HG03439 (cell line): ENCODE data around the gene CAMKK2.
"Not testable (repeated sequence)": the region's sequence is repeated elsewhere in the genome, so short reads cannot be mapped to it uniquely, and the experiment has no call there.

Source experiments
- ATAC-seq: cut with Tn5 transposase; IDR thresholded peaks from one replicate; pipeline ENCODE4 v1.9.1; 2021; ENCODE audit warnings: mild to moderate bottlenecking, moderate library complexity; ENCODE audit not compliant: unreplicated experiment

The CAMKK2 gene

DNA sequence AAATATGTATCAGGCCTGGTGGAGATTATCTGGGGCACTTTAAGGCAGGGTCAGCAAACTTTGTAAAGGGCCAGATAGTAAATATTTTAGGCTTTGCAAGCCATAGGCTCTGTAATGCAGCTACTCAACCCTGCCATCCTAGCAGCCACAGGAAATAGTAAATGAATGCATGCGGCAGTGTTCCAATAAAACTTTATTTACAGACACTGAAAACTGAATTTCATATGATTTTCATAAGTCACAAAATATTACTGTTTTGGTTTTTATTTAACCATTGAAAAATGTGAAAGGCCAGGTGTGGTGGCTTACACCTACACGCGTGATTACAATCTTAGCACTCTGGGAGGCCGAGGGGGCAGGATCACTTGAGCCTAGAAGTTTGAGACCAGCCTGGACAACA is 3.2 kb upstream of the CAMKK2 start:
- ATAC-seq = no peak

DNA sequence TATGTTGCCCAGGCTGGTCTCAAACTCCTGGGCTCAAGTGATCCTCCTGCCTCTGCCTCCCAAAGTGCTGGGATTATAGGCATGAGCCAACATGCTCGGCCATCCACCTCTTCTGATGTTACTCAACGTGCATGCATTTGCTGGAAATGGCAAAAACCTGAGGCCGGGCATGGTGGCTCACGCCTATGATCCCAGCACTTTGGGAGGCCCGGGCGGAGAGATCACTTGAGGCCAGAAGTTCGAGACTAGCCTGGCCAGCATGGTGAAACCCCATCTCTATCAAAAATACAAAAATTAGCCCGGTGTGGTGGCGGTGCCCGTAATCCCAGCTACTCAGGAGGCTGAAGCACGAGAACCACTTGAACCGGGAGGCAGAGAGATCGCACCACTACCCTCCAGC is 1.9 kb upstream of the CAMKK2 start:
- ATAC-seq = not testable (repeated sequence)

DNA sequence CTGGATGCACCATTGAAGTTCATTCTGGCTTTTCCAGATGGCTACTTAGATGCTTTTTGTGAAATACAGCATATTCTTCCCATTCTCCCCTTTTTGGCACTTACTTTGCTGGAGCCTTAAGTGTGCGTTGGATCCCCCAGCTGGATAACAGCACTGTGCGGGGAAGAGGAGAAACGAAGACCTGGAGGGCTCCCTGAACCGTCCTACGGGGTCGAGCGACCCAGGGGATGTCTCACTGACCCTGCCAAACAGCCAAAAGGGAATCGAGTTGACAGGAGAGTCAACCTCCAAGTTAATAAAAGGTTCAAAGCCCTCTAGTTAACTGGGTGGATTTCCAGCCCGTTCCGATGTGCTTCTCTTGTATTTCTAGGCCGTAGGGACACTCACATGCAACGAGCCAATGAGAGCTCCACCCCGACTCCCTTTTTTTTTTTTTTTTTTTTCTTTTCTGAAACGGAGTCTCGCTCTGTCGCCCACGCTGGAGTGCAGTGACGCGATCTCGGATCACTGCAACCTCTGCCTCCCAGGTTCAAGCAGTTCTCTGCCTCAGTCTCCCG is 1.0 kb upstream of the CAMKK2 start:
- peak; percentile 10 for ATAC-seq

DNA sequence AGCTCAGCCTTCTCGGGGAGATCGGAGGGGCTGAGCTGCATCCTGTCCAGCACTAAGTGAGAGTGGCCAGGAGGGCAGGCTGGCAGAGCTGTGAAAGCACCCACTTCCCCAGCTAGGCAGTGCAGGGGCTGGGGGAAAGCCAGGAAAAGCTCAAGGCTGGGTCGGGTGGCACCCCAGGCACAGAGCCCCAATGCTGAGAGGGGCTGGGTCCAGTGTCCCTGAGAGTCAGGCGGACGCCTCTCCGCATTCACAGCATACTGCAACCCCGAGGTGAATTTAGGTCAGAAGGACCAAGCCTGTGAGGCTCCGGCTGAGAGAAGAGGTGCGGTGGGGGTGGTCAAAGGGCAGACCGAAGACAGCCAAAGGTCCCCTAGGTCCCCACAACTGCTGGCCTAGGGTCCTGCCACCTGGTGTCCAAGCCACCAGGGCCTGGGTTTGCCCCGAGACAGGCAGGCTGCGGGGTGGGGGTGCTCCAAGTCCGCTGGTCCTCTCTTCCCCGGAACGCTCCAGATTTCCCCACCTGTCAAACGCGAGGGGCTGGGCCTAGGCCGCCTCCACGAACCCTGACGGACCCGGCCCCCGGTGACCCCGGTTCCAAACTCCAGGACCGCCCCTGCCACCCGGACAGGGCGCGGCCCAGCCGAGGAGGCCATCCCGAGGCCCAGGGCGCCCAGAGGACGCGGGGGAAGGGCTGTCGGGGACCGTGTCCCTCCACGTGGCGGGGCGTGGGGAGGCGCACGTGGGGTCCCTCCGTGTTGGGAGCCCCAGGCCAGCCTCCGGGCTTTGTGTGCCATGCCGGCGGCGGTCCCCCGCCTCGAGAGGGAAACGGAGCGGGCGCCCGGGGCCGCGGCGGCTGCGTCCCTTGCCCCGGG is 527 bp downstream of the CAMKK2 start:
- peak; percentile 23 for ATAC-seq

DNA sequence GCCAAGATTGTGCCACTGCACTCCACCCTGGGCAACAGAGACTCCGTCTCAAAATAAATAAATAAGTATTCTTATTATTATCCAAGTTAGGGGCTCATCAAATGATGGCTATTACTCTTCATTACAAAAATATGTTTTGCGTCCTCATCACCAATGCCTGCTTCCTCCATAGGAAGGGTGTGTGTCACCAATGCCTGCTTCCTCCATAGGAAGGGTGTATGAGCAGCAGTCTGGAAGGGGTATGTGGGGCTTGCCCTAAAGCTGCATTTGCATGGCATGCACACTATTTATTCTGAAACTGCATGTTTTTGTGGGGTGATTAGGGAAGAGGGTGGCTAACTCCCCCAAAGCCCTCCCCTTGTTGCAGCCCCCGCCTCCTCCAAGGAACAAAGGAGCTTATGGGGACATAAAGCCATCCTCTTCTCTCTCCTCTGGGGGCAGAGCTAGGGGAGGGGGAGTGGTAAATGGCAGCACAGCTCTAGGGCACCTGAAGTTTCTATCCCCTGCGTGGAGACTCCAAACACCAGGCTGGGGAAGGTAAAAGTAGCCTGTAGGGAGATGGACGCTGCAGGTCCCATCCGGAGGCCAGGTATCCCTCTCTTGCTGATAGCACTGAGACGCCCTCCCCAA is 1.3 kb downstream of the CAMKK2 start:
- ATAC-seq = no peak

DNA sequence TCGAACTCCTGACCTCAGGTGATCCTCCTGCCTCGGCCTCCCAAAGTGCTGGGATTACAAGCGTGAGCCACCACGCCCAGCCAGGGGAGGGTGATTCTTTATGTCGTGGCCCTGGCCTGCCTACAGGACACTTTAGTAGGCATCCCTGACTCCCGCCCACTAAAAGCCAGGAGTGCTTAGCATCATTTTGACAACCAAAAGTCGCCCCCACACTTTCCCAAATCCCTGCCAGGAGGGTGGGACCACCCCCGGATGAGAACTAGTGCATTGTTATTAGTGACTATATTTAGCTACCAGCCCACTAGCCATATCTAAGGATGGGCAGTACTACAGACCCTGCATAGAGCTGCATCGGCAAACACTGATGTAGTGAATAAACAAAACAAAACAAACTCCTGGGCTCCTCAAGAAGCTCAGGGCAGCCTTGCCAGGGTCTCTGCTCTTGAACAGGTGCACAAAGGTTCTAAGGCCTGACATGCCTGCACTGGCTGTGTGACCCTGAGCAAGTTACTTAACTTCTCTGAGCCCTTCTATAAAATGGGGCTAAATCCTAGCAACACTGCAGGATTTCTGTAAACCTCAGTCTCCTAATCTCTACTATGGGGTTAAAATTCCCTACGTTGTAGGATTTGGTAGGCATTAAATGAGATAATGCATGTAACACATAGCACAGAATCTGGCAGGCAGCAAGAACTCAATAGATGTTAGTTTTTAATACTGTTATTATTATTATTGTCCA is 2.2 kb downstream of the CAMKK2 start:
- no peak for ATAC-seq

DNA sequence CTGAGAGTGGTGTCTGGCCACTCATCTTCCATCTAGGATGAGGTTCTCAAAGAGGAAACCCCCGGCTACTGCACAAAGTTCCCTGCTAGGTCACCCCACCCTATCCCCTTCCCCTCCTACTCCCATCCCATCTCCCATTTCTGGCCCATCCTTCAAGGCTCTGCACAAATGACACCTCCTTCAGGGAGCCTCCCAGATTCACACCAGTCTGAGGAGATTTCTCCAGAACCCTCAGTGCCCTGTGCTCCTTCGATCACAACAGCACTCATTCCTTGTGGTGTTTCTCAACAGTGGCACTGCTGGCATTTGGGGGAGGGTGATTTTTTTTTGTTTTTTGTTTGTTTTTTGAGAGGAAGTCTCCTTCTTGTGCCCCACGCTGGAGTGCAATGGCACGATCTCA is 2.9 kb downstream of the CAMKK2 start:
- ATAC-seq = no peak

DNA sequence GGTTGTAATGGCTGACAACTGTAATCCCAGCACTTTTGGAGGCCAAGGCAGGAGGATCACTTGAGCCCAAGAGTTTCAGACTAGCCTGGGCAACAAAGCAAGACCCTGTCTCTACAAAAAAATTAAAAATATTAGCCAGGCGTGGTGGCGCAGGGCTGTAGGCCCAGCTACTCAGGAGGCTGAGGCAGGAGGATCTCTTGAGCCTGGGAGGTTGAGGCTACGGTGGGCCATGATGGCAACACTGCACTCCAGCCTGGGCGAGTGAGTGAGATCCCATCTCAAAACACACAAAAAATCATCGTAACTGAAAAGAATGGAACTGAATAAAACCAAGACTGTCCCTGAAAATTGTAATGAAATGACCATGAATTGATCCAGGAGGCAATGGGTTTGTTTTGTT is 6.1 kb downstream of the CAMKK2 start:
- ATAC-seq = no peak

DNA sequence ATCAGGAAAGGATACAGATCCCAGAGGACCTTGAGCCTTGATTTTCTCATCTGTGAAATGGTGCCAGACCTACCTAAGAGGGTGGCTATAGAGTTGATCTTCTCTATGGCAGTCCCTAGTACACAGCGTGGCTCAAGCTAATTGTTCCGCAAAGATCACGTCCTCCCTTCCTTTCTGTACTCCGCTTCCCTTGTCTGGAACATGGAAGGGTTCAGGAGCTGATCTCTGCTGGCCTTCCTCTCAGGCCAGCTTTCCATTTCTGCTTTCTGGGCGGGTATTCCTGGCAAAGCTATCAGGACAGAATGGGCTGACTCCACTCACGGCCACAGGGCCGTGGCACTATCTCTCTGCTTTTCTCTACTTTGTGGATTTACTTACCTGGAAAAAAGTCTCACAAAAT is 6.5 kb downstream of the CAMKK2 start:
- ATAC-seq = no peak

DNA sequence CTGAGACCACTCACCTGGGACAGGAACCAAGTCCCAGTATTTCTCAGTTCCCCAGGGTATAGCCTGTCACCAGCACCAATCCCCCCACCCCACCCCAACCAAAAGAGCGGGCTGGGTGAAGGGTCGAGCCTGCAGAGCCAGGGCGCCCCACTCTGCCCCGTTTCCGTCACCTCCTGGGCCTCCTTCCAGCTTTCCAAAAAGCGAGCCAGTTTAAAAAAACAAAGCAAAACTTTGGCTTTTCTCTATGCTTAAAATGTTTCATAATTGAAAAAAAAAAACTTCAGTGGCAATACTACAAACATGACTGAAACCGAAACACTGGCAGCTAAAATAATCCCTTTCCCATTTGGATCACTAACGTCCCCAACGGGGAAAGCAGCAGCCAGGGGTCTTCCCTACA is 7.5 kb downstream of the CAMKK2 start:
- no peak for ATAC-seq

DNA sequence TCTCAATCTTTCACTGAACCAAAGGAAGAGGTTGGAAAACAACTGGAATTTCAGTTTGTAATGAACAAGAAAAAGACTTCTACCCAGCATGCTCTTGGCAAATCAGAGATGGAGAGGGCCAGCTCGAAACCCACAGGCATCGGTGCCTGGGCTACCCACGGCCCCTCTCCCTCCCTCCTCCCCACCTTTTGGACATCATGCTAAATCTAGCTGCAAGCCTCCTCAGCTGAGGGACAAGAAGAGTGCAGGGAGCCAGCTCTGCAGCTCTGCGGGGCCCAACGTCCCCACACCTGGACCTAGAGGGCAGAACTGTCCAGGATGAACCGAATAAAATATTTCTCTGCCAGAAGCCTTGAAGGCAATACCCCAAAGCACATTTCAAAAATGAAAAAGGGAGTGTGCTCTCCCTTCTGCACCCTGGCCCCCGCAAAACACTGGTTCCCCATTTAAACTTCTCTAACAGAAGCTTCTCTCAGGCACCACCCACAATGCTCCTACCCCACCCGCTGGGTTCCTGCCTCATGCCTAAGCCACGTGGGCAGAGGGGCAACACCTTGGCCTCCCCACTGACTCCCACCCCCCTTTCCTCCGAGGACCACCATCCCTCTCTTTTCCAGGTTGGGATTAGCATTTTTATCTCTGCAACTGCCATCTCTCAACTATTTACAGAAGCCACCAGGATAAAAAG is 8.2 kb downstream of the CAMKK2 start:
- no peak for ATAC-seq

DNA sequence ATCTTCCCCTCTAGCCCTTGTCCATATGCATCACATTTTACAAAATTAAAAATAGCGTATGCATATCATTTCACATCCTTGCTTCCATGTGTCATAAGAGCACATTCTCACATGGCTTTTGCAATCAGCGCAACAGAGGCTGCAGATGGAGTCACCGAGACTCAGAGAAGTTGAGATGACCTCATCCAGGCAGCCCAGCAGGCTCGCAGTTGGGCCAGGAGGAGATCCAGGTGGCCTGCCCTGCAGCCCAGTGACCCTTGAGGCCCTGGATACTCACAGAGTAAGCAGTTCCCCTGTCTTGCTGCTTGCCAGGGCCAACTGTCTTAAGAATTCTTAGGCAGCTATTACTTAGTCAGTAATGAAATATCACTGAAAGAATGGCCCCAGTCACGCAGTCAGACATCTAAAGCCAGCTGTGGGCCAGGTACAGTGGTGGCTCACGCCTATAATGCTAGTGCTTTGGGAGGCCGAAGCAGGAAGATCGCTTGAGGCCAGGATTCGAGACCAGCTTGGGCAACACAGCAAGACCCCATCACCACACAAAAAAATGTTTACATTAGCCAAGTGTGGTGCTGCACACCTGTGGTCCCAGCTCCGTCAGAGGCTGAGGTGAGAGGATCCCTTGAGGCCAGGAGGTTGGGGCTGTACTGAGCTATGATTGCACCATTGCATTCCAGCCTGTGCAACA is 9.1 kb downstream of the CAMKK2 start:
- ATAC-seq = no peak

DNA sequence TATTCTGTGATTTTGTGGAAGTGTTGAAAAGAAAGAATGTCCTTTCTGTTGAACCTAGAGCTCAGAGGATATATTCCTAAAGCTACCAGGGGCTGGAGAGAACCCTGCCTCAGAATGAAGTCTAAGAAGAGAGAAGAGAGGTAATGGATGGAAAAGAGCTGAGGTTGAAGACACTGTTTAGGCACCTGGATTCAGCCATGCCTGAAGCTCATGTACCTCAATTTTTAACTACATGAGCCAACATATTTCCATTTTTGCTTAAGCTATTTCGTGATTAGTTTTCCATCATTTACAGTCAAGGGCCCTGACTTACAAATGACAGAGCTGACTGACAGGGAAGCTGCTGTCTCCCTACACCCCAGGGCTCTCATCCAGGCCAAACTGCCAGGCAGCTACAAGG is 10.7 kb downstream of the CAMKK2 start:
- ATAC-seq = no peak

DNA sequence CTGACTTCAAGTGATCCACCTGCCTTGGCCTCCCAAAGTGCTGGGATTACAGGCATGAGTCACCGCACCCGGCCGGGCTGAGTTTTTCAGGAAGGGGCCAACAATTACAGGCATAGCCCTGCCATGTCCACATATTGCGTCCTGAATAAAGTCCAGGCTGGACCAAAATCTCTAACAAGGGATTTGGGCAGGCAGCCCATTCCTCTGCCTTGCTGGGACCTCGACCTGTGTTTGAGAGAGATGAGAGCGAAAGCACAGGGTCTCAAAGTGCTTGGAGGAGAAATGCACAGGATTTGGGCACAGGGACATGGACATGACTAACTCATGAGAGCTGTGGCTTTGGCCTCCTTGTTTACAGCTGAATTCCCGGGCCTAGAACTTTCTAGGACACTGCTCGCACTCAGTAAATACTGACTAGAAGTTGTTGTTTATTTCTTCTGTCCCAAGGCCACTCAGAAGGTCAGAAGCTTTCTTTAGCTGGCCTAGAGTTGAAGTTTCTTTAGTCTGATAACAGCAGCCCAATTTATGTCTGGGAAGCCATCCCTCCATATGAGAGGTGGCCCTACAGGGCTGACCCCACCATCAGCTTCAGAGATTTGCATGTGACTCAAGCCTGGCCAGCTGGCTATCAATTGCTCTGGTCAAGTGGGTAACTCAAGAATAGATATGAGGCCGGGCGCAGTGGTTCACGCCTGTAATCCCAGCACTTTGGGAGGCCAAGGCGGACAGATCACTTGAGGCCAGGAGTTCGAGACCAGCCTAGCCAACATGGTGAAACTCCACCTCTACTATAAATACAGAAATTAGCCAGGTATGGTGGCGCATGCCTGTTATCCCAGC is 11.7 kb downstream of the CAMKK2 start:
- ATAC-seq = no peak

DNA sequence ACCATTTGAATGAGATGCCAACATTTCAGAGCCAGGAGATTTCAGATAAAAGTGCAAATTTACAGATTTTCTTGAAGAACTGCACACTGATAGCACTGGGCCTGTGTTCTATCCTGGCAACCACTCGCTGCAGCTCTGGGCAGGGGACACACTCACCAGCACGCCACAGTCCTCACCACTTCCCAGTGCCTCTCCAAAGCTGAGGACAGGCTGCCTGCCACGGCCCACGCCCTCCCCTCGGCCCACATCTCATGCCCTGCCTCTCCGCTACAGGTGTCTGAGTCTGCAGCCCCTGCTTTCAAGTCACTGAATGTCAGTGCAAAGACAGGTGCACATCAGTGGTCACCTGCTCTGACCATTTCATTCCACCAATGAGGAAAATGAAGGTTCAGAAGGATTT is 12.7 kb downstream of the CAMKK2 start:
- no peak for ATAC-seq

DNA sequence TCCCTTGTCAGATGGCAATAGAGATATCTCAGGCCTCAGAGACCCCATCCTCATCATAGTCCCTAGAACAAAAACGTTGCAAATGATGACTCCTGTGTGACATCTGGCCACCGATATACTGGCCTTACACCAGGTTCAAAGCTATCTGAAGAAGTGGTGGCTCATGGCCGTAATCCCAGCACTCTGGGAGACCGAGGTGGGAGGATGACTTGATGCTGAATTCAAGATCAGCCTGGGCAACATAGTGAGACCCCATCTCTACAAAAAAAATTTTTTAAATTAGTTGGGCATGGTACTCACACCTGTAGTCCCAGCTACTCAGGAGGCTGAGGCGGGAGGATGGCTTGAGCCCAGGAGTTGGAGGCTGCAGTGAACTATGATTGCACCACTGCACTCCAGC is 13.1 kb downstream of the CAMKK2 start:
- no peak for ATAC-seq

DNA sequence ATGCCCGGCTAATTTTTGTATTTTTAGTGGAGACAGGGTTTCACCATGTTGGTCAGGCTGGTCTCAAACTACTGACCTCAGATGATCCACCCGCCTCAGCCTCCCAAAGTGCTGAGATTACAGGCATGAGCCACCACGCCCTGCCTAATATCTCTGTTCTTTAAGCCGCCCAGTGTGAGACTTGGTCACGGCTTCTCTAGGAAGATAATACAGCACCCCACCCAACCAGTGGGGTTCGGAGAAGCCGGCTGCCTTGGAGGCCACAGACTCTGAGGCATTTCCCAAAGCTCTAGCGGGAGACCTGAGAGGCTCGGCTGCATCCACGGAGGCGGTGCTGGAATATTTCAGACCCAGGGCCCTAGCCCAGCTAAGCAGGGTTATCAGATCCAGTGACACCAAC is 13.6 kb downstream of the CAMKK2 start:
- not testable (repeated sequence) for ATAC-seq

DNA sequence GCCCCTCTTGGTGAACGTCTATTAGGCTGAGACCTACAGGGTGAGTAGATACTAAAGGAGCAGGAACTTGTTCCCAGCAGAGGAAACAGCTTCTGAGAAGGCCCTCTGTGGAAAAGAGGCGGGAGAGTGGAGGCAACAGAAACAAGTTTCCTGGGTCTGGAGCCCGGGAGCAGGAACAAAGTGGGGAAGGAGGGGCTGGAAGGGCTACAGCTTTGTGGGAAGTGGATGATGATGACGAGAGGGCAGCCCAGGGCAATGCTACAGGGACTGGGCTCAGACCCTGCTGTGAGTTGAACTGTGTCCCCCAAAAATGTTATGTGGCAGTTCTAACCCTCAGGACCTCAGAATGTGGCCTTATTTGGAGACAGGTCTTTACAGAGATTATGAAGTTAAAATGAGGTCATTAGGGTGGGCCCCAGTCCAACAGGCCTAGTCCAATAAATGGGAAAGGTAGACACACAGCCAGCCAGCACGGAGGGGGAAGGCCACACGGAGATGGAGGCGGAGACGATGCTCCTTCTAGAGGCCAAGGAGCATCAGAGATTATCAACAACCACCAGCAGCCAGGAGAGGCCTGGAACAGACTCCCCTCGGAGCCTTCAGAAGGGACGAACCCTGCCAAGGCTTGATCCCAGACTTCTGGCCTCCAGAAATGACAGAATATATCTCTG is 14.3 kb downstream of the CAMKK2 start:
- ATAC-seq = no peak

DNA sequence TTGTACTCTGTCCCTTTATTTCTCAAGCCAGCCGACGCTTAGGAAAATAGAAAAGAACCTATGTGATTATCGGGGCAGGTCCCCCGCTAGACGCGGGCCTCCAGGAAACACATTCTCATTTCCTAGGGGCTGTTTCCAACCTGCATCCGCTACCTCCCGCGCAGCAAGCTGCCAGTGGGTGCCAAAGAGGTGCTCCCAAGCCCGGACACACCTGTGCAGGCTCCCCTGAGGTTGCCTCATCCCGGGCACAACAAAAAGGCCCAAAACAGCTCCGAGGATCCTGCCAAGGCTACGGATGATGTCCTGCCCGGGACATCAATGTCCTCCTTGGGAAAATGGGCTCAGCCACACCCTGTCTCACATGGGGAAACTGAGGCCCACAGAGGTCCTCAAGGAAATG is 15.4 kb downstream of the CAMKK2 start:
- ATAC-seq = not testable (repeated sequence)
